ENCODE results near the gene BPIFA2.

GRCh38 chr20:33162313-33162712, 5.6 kb upstream of the BPIFA2 start:
- no peak for TF ChIP-seq CTCF (IDR thresholded peaks at IDR 0.05)
- no peak for TF ChIP-seq POLR2A (IDR thresholded peaks at IDR 0.05; ENCODE audit: low read depth)
